ENCODE measurements around the gene TBC1D24. TPM values are rescaled to one million over a fixed set of nuclear protein-coding genes. Genes with fewer than 3 reads are reported as not detected.

The TBC1D24 gene
- total and polyA plus RNA-seq, 8 donors, result 3.2 to 35.6 (median 9.0) TPM

- 91 to 95% (median 95%) methylated on average over 26 to 36 of the region's 36 CpGs for WGBS, 5 donors
- Histone ChIP-seq H3K27ac (no peak overlapping the region), H3K36me3 (peaks cover 27 to 74% (median 64%) of the 10 kb centered on the region in 4 donors), H3K4me3 (no peak overlapping the region), H3K27me3 (no peaks in the 10 kb centered on the region), H3K9me3 (no peaks in the 10 kb centered on the region), H3K4me1 (peaks cover 14 to 52% (median 23%) of the 10 kb centered on the region in 4 donors)
- no peak for TF ChIP-seq POLR2A (IDR thresholded peaks at IDR 0.05)
- TF ChIP-seq POLR2AphosphoS5 (IDR thresholded peaks at IDR 0.05), result no peak
- no peak for TF ChIP-seq CTCF (IDR thresholded peaks at IDR 0.05)
- TF ChIP-seq EP300 (IDR thresholded peaks at IDR 0.05), result no peak
- intact Hi-C loops (cut with DNase I; ENCODE audit: low total_unique reads), result no loop called here
- DNase-seq, result no peak
Measured at GRCh38 chr16:2528161-2529060, 53.5 kb downstream of the TBC1D24 start.

GRCh38 chr16:2529061-2529931 lies 54.4 kb downstream of the TBC1D24 start:
- DNase-seq, result no peak
- no peaks in the 10 kb centered on the region for H3K9me3 ChIP-seq
- H3K27me3 ChIP-seq, result no peaks in the 10 kb centered on the region
- H3K27ac ChIP-seq, result no peak overlapping the region
- WGBS, 5 donors, result 83 to 94% (median 89%) methylated on average over 2 to 32 of the region's 32 CpGs
- H3K4me1 ChIP-seq, result peaks cover 14 to 44% (median 19%) of the 10 kb centered on the region in 4 donors
- H3K4me3 ChIP-seq, result no peak overlapping the region
- intact Hi-C loops (cut with DNase I; ENCODE audit: low total_unique reads), result no loop called here
- peaks cover 21 to 65% (median 55%) of the 10 kb centered on the region in 4 donors for H3K36me3 ChIP-seq
- TF ChIP-seq EP300 (IDR thresholded peaks at IDR 0.05) (no peak), POLR2A (IDR thresholded peaks at IDR 0.05) (no peak)

- Histone ChIP-seq H3K4me1 (peaks cover 14 to 37% (median 16%) of the 10 kb centered on the region in 4 donors), H3K36me3 (peaks cover 21 to 57% (median 48%) of the 10 kb centered on the region in 4 donors), H3K4me3 (no peak overlapping the region), H3K9me3 (no peaks in the 10 kb centered on the region), H3K27ac (peak overlapping the region in 1 of 5 donors; percentile 99), H3K27me3 (no peaks in the 10 kb centered on the region)
- 83 to 93% (median 89%) methylated on average over 15 of the region's 15 CpGs for WGBS, 5 donors
- intact Hi-C loops (cut with DNase I; ENCODE audit: low total_unique reads), result loop anchor here (10.0 kb wide), 1 partner anchor 65 kb away; no protein-coding TSS in a partner anchor
- peak in 1 of 2 donors; percentile 14 for DNase-seq
- TF ChIP-seq EP300 (IDR thresholded peaks at IDR 0.05), result no peak
- no peak for TF ChIP-seq CTCF (IDR thresholded peaks at IDR 0.05)
- TF ChIP-seq POLR2AphosphoS5 (IDR thresholded peaks at IDR 0.05), result no peak
- TF ChIP-seq POLR2A (IDR thresholded peaks at IDR 0.05), result no peak
Measured at GRCh38 chr16:2529961-2530628, 55.2 kb downstream of the TBC1D24 start.

- H3K27ac ChIP-seq, result peak overlapping the region in 4 of 5 donors; percentile 96 to 99 (median 98)
- peak in 1 of 2 donors; percentile 35 for DNase-seq
- H3K4me3 ChIP-seq, result peak overlapping the region in 1 of 4 donors; percentile 63
- intact Hi-C loops (cut with DNase I; ENCODE audit: low total_unique reads), result loop anchor here (10.0 kb wide), 1 partner anchor 64 kb away; no protein-coding TSS in a partner anchor
- H3K4me1 ChIP-seq, result peaks cover 14 to 31% (median 16%) of the 10 kb centered on the region in 4 donors
- TF ChIP-seq CTCF (IDR thresholded peaks at IDR 0.05), result no peak
- TF ChIP-seq POLR2A (IDR thresholded peaks at IDR 0.05), result no peak
- no peak for TF ChIP-seq EP300 (IDR thresholded peaks at IDR 0.05)
- no peak for TF ChIP-seq POLR2AphosphoS5 (IDR thresholded peaks at IDR 0.05)
- H3K9me3 ChIP-seq, result no peaks in the 10 kb centered on the region
- H3K27me3 ChIP-seq, result no peaks in the 10 kb centered on the region
- H3K36me3 ChIP-seq, result peaks cover 18 to 50% (median 42%) of the 10 kb centered on the region in 4 donors
- WGBS, 5 donors, result 78 to 84% (median 84%) methylated on average over 8 to 14 of the region's 14 CpGs
Measured at GRCh38 chr16:2530629-2531318, 55.8 kb downstream of the TBC1D24 start.

Data from stomach (tissue), 9 donors.